Natural killer cell (primary cell): ENCODE results near the gene F11. TPM values are rescaled to one million over a fixed set of nuclear protein-coding genes. Genes with fewer than 3 reads are reported as not detected.

ENCODE experiments used
- ATAC-seq, 3 donors: fragments of 150-1000 bp in 2 of 3; fragments of 200-7000 bp in 1 of 3; cut with Tn5 transposase; 1 replicate in 1 of 3; 2 replicates in 2 of 3; pipeline ENCODE4 v1.10.0; 2021; ENCODE audit warnings: mild to moderate bottlenecking in 2 of 3, moderate library complexity in 2 of 3
- DNase-seq, 2 donors: peaks; one replicate each; pipeline versions ENCODE4 v3.0.0 to v3.0.0-alpha.2; 2013 to 2021; ENCODE audit warnings: mixed read lengths in 1 of 2
- H3K27ac ChIP-seq: one replicate; pipeline ENCODE4 v1.5.1; 2013; ENCODE audit warnings: mild to moderate bottlenecking, low read length
- H3K27me3 ChIP-seq: one replicate; pipeline ENCODE4 v1.6.1; 2013; ENCODE audit warnings: low read length; ENCODE audit not compliant: control insufficient read depth, insufficient read depth
- H3K36me3 ChIP-seq: one replicate; pipeline ENCODE4 v1.6.1; 2013; ENCODE audit warnings: low read length; ENCODE audit not compliant: control insufficient read depth, insufficient read depth
- H3K4me1 ChIP-seq: one replicate; pipeline ENCODE4 v1.6.1; 2013; ENCODE audit warnings: low read length; ENCODE audit not compliant: control insufficient read depth, insufficient read depth
- H3K4me3 ChIP-seq: one replicate; pipeline ENCODE4 v1.5.1; 2013; ENCODE audit warnings: low read length
- H3K9me3 ChIP-seq: one replicate; pipeline ENCODE4 v1.6.1; 2013; ENCODE audit warnings: low read length; ENCODE audit not compliant: control insufficient read depth, insufficient read depth
- H3K27ac Mint-ChIP-seq, 2 donors: one replicate each; pipeline ENCODE4 v1.8.0; 2022; ENCODE audit warnings: mild to moderate bottlenecking in 2 of 2, mixed read lengths in 2 of 2, moderate library complexity in 1 of 2
- H3K27me3 Mint-ChIP-seq, 2 donors: one replicate each; pipeline ENCODE4 v1.8.0; 2022; ENCODE audit warnings: low read depth in 2 of 2, mixed read lengths in 2 of 2
- H3K36me3 Mint-ChIP-seq: one replicate; pipeline ENCODE4 v1.8.0; 2022; ENCODE audit warnings: mixed read lengths
- H3K4me1 Mint-ChIP-seq, 2 donors: one replicate each; pipeline ENCODE4 v1.8.0; 2022; ENCODE audit warnings: mixed read lengths in 2 of 2
- H3K4me3 Mint-ChIP-seq: one replicate; pipeline ENCODE4 v1.8.0; 2022; ENCODE audit warnings: mild to moderate bottlenecking, moderate library complexity, mixed read lengths
- H3K9me3 Mint-ChIP-seq, 2 donors: one replicate each; pipeline ENCODE4 v1.8.0; 2022; ENCODE audit warnings: mixed read lengths in 2 of 2
- WGBS: methylation state at CpG from one replicate; pipeline ENCODE4 v1.1.7; 2013; ENCODE audit warnings: missing lambda C conversion rate; ENCODE audit not compliant: insufficient coverage; 5-methylcytosine and 5-hydroxymethylcytosine counted together
- intact Hi-C: fragments of 100-400 bp; cut with micrococcal nuclease; formaldehyde crosslinking; loops from one replicate; pipeline ENCODE4 v1.14.2; 2022
- total RNA-seq, 4 donors: library from RNA; stranded (reverse); fragments of 120-200 nt in 1 of 4; gene quantifications; one replicate each; pipeline versions ENCODE4 v1.2.3 to v1.2.4, GENCODE V29; 2013 to 2022
- TF ChIP-seq, protein P1 (sequence below): fragments of 200-600 bp; IDR thresholded peaks from one replicate; pipeline ENCODE4 v1.8.0; 2022; ENCODE audit warnings: antibody characterized with exemption

Gene F11
- total RNA-seq, 3 donors from 2014 or later (not counting 1 experiment from before 2014, with no cell fraction given) = 0.68 to 1.1 TPM; not detected in 1

DNA sequence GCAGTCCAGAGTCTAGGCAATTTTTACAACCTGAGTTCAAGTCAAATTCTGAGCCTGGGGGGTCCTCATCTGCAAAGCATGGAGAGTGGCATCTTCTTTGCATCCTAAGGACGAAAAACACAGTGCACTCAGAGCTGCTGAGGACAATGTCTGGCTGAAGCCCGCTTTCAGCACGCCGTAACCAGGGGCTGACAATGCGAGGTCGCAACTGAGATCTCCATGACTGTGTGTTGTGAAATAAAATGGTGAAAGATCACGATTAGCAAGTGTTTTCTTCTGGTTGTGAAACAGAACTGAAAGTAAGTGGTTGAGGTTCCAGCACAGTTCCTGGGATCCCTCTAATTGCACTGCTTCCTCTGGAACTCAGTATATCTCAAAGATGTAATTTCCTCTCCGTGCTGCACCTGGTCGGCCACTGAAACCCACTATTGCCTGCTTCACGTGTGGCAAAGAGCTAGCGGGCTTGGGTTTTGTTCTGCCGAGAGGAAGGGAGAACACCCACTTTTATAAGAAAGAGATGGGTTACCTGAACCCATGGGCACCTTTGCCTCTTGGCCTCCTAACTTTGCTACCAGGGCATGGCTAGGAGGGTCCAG lies 7.7 kb upstream of the F11 start:
- Histone ChIP-seq H3K4me3 (no peak overlapping the region), H3K27me3 (no peaks in the 10 kb centered on the region), H3K9me3 (no peaks in the 10 kb centered on the region), H3K27ac (no peak overlapping the region), H3K4me1 (no peaks in the 10 kb centered on the region), H3K36me3 (no peaks in the 10 kb centered on the region)
- no peaks in the 10 kb centered on the region for H3K4me1 Mint-ChIP-seq
- 91% methylated on average over 12 of the region's 12 CpGs for WGBS
- intact Hi-C loops = no loop called here
- no peak overlapping the region for H3K4me3 Mint-ChIP-seq
- H3K27ac Mint-ChIP-seq = no peak overlapping the region
- no peak for ATAC-seq
- no peaks in the 10 kb centered on the region for H3K9me3 Mint-ChIP-seq
- H3K27me3 Mint-ChIP-seq = no peaks in the 10 kb centered on the region
- TF ChIP-seq, protein P1, sequence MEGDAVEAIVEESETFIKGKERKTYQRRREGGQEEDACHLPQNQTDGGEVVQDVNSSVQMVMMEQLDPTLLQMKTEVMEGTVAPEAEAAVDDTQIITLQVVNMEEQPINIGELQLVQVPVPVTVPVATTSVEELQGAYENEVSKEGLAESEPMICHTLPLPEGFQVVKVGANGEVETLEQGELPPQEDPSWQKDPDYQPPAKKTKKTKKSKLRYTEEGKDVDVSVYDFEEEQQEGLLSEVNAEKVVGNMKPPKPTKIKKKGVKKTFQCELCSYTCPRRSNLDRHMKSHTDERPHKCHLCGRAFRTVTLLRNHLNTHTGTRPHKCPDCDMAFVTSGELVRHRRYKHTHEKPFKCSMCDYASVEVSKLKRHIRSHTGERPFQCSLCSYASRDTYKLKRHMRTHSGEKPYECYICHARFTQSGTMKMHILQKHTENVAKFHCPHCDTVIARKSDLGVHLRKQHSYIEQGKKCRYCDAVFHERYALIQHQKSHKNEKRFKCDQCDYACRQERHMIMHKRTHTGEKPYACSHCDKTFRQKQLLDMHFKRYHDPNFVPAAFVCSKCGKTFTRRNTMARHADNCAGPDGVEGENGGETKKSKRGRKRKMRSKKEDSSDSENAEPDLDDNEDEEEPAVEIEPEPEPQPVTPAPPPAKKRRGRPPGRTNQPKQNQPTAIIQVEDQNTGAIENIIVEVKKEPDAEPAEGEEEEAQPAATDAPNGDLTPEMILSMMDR = no peak
- DNase-seq = no peak
- H3K36me3 Mint-ChIP-seq = no peaks in the 10 kb centered on the region

- no peaks in the 10 kb centered on the region for H3K4me1 Mint-ChIP-seq
- H3K9me3 Mint-ChIP-seq = no peaks in the 10 kb centered on the region
- 92% methylated on average over 6 of the region's 6 CpGs for WGBS
- ATAC-seq (no peak), DNase-seq (no peak)
- H3K36me3 ChIP-seq = no peaks in the 10 kb centered on the region
- H3K27ac Mint-ChIP-seq = no peak overlapping the region
- H3K36me3 Mint-ChIP-seq = no peaks in the 10 kb centered on the region
- H3K27me3 Mint-ChIP-seq = peaks cover 1 to 10% of the 10 kb centered on the region in 2 donors
- no peak overlapping the region for H3K27ac ChIP-seq
- H3K4me3 ChIP-seq = no peak overlapping the region
- no peak overlapping the region for H3K4me3 Mint-ChIP-seq
- H3K4me1 ChIP-seq = no peaks in the 10 kb centered on the region
- no peaks in the 10 kb centered on the region for H3K9me3 ChIP-seq
- intact Hi-C loops = no loop called here
- H3K27me3 ChIP-seq = no peaks in the 10 kb centered on the region
- TF ChIP-seq, protein P1 = no peak
Measured at GRCh38 chr4:186260117-186260503, 5.9 kb upstream of the F11 start.

GRCh38 chr4:186260504-186261448 lies 5.2 kb upstream of the F11 start:
- no peaks in the 10 kb centered on the region for H3K27me3 ChIP-seq
- H3K36me3 ChIP-seq = no peaks in the 10 kb centered on the region
- no peak overlapping the region for H3K4me3 ChIP-seq
- no peaks in the 10 kb centered on the region for H3K4me1 ChIP-seq
- no peaks in the 10 kb centered on the region for H3K9me3 ChIP-seq
- Mint-ChIP-seq H3K36me3 (no peaks in the 10 kb centered on the region), H3K27me3 (peaks cover 4 to 10% of the 10 kb centered on the region in 2 donors), H3K27ac (no peak overlapping the region), H3K4me3 (no peak overlapping the region), H3K9me3 (no peaks in the 10 kb centered on the region), H3K4me1 (no peaks in the 10 kb centered on the region)
- H3K27ac ChIP-seq = no peak overlapping the region
- intact Hi-C loops = no loop called here
- DNase-seq (no peak), ATAC-seq (no peak)
- TF ChIP-seq, protein P1 = no peak
- WGBS = 89% methylated on average over 12 of the region's 12 CpGs
